Renal pelvis (tissue), 4 donors: Measurements from ENCODE around the gene AIFM3. TPM values are rescaled to one million over a fixed set of nuclear protein-coding genes. Genes with fewer than 3 reads are reported as not detected.
"Not testable (repeated sequence)": the region's sequence is repeated elsewhere in the genome, so short reads cannot be mapped to it uniquely, and the experiment has no call there.

ENCODE experiments used
- DNase-seq: peaks from one replicate; pipeline ENCODE4 v3.0.0-alpha.2; 2013
- polyA plus RNA-seq, 3 donors: library from polyadenylated mRNA; unstranded; fragments of 120-200 nt; gene quantifications; one replicate each; pipeline ENCODE4 v1.2.1, GENCODE V29; 2013; ENCODE audit not compliant: insufficient read length in 3 of 3

Gene AIFM3
- polyA plus RNA-seq, 3 donors = 1.1 to 1.6 (median 1.5) TPM

- no peak for DNase-seq
Measured at GRCh38 chr22:20957102-20957682, 9.9 kb upstream of the AIFM3 start.

GRCh38 chr22:20957683-20958431 lies 9.2 kb upstream of the AIFM3 start:
- no peak for DNase-seq

DNA sequence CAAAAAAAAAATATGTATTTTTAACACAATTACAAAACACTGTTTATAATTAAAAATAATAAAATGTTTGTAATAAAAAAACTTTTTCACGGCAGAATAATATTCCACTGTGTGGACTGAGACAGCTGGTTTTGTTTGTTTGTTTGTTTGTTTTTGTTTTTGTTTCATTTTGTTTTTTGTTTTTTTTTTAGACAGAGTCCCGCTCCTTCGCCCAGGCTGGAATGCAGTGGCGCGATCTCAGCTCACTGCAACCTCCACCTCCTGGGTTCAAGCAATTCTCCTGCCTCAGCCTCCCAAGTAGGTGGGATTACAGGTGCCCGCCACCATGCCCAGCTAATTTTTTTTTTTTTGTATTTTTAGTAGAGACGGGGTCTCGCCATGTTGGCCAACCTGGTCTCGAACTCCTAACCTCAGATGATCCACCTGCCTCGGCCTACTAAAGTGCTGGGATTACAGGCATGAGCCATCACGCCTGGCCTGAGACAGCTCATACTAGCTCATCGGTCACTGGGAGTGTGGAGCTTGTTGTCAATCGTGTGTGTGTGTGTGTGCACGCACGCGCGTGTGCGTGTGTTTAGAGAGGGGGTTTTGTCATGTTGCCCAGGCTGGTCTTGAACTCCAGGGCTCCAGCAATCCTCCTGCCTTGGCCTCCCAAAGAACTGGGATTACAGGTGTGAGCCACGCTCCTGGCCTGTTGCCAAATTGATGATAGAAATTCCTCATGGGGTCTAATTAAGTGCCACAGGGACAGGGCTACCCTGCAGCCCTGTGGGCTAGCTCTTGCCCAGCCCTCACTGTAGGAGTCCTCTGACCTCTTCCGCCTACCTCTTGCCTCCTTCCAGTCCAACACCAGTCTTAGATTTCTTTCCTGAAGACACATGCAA lies 7.2 kb upstream of the AIFM3 start:
- no peak for DNase-seq

GRCh38 chr22:20960609-20961008 lies 6.4 kb upstream of the AIFM3 start:
- DNase-seq = no peak

- no peak for DNase-seq
Measured at GRCh38 chr22:20962491-20962945, 4.5 kb upstream of the AIFM3 start.

DNA sequence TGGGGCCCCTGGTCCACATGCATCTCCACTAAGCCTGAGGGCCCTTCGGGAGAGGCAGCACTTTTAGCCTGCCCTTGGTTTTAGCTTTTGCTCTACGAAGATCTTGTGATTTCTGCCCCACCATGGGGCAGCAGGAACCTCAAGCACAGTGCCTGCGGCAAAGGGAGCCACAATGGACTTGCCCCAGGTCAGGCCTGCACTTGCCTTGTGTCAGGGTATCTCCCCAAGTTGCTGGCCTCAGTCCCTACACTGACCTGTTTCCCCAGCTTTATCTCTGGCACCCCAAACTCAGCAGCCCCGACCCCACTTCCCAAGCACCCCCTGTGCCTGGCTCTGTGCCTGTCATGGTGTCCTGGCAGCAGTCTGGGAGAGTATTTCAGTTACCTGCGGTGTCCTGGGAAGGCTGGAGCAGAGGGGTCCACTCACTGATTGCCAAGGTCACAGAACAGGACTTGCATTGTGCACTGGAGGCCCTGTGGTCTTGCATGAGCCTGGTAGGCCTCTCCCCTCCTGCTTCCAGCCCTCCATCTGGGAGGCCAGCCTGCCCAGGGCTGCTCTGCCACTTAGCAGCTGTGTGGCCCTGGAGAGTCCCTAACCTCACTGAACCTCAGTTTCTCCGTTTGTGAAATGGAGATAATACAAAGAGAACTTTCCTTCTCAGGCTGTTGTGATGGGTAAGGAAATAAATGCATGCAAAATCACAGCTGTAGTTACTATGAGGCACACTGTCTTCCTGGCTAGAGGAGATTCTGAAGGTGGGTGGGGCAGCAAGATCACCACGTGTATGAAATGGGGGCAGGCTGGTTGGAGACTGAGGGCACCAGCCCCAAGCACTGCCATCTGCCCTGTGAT lies 3.6 kb upstream of the AIFM3 start:
- DNase-seq = no peak

- DNase-seq = no peak
Measured at GRCh38 chr22:20964090-20964798, 2.8 kb upstream of the AIFM3 start.

DNA sequence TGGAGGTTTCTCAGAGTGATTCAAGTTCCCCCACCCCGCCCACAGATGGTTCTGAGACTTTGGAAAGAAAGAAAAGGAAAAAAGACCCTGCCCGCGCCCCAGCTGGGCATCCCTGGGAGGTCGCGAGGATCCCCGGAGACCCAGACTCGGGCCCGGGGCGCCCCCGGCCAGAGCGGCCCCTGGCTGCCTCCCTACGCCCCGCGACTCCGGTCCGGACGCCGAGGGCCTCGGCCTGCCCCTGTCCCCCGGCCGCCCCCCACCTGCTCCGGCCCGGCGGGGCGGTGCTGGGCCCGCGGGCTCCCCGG lies 2.3 kb upstream of the AIFM3 start:
- no peak for DNase-seq

DNA sequence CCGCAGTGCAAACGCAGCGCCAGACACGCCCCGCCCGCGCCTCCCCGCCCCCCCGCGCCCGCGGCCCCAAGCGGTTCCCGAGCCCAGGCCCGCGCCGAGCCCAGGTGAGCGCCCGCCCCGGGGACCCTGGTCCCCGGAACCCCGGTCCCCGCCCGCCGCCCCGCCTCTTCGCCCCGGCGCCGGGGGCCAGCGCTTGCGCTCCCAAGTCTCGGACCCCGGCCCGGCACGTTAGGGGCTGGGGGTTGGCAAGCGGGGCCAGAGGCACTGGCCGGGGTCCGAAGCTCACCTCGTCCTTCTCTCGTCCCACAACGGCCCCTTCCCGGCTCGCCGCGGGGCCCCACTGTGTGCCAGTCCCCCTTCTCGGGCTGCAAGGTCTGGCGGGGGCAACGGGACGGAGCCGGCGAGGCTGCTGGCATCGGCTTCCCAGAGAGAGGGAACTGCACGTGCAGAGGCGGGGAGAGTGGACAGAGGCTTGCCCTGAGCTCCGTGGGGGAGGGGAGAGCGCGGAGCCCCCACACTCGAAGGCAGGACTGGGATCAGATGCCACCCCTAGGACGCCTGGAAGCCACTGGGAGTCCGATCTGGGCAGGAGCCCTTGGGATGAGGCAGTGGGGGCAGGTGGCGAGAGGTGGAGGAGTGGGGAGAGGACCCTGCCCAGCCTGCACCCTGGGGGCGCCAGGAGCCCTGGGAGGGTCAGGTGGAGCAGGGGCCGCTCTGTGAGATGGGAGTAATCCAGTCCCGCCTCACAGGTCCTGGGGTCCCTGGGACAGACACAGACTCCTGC lies 1.8 kb upstream of the AIFM3 start:
- DNase-seq = no peak

GRCh38 chr22:20965888-20966855 lies 883 bp upstream of the AIFM3 start:
- no peak for DNase-seq

GRCh38 chr22:20967697-20968211 lies 699 bp downstream of the AIFM3 start:
- no peak for DNase-seq

DNA sequence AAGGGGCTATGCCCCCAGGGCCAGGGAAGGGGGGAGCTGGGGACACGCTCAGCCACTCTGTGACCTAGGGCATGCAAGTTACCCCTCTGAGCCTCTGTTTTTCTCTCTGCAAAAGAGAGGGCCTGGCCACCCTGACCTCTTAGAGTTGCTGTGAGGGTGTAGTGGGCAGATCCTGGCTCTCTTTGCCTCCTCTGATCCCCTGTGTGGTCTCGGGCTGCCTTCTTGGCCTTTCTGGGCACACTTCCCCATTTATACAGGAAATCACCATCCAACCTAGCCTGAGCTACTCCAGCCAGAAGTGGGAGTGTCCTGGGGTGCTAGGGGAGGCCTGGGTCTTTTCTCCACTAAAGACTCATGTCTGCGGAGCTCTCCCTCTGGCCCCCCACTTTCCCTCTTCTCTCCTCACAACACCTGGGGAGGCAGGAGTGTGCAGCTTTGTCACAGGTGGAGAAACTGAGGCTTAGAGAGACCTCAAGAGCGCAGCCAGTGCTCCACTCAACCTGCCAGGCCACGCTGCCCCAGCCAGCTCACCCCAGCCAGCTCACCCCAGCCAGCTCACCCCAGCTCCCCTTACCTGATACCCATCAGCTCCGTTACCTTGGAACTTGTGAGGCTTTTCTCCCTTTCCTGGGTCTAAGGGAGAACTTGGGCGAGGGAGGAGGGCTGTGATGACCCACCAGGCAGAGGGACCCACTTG lies 1.4 kb downstream of the AIFM3 start:
- DNase-seq = no peak

DNA sequence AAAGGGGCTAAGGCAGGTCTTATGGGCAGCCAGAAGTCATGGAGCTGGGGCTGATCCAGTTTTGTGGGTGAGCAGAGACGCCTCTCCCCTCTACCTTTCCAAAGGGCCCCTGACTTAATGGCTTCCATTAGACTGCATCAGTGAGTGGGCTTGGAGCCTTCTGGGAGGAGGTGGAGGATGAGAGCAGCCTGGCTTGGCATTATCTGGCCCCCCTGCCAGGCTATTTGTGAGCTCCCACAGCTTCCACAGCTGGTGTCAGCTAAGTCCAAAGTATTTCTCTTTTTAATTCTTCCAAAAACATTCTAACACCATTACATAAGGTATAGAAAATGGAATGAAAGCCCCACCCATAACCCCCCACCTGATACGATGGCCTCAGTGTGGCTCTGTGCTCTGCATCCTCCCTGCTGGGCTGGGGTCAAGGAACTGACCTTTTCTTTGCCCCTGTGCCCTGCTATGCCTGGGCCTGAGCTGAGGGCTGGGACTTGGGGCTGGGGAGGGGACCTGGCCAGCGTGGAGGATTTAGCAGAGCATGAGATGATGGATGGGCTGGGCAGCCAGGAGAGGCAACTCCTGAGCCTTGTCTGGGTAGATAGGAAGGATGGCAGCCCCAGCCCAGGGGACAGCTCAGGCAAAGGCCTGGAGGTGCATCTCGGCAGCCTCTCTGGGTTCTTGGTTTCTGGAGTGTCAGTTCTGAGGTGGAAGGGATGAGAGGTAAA lies 4.0 kb downstream of the AIFM3 start:
- DNase-seq = no peak

- DNase-seq = not testable (repeated sequence)
Measured at GRCh38 chr22:20972014-20972694, 5.1 kb downstream of the AIFM3 start.

DNA sequence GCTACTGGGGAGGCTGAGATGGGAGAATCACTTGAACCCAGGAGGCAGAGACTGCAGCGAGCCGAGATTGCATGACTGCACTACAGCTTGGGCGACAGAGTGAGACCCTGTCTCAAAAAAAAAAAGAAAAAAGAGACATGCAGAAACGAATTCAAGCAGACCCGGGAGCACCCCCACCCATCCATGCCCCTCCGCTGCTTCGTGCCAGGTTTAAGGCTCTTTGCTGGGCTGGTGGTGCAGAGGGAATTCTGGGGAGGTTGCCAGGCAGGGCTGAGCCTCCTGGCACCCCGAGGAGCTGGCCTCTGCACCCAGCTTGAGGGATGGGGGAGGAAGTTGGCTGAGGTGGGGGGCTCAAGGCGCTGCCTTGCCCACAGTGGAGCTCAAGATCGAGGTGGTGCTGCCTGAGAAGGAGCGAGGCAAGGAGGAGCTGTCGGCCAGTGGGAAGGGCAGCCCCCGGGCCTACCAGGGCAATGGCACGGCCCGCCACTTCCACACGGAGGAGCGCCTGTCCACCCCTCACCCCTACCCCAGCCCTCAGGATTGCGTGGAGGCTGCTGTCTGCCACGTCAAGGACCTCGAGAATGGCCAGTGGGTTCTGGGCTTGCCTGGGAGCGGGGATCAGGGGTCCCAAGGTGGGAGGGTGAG lies 6.0 kb downstream of the AIFM3 start:
- DNase-seq = no peak

- no peak for DNase-seq
Measured at GRCh38 chr22:20973634-20974286, 6.7 kb downstream of the AIFM3 start.
